Lower lobe of right lung (tissue), 2 donors: ENCODE results near the gene RPL7A. TPM values are rescaled to one million over a fixed set of nuclear protein-coding genes. Genes with fewer than 3 reads are reported as not detected.

Experiments
- ATAC-seq, 2 donors: fragments of 200-7000 bp; cut with Tn5 transposase; one replicate each; pipeline ENCODE4 v1.9.1; 2020 to 2022; ENCODE audit warnings: mild to moderate bottlenecking in 2 of 2, moderate library complexity in 2 of 2
- DNase-seq: peaks from one replicate; pipeline ENCODE4 v3.0.0-alpha.2; 2020
- H3K27ac ChIP-seq: fragments of 200-600 bp; one replicate; pipeline ENCODE4 v1.8.0; 2022
- H3K27me3 ChIP-seq: fragments of 200-600 bp; one replicate; pipeline ENCODE4 v1.8.0; 2022; ENCODE audit warnings: low read depth
- H3K36me3 ChIP-seq: fragments of 200-600 bp; one replicate; pipeline ENCODE4 v1.8.0; 2022; ENCODE audit warnings: mild to moderate bottlenecking
- H3K4me1 ChIP-seq: fragments of 200-600 bp; one replicate; pipeline ENCODE4 v1.8.0; 2022
- H3K4me3 ChIP-seq: fragments of 200-600 bp; one replicate; pipeline ENCODE4 v1.8.0; 2022; ENCODE audit warnings: mild to moderate bottlenecking
- H3K9me3 ChIP-seq: fragments of 200-600 bp; one replicate; pipeline ENCODE4 v1.8.0; 2022
- CTCF ChIP-seq: fragments of 200-600 bp; IDR thresholded peaks from one replicate; pipeline ENCODE4 v1.8.0; 2022; ENCODE audit warnings: antibody characterized with exemption, mild to moderate bottlenecking
- intact Hi-C: fragments of 100-400 bp; cut with DNase I; formaldehyde crosslinking; loops from one replicate; pipeline ENCODE4 v1.11.0; 2022
- total RNA-seq: library from RNA; stranded (reverse); fragmentation: NEBNext Ultra II Directional; extraction: Animal tissue kit (Norgen Biotek cat#: 25700); gene quantifications from one replicate; pipeline ENCODE4 v1.2.1, GENCODE V29; 2021
- donor health status: DM: no; HTN: yes; CAD: no; lungs with severe emphysema.

The RPL7A gene
- total RNA-seq, 1 donor from 2014 or later = 1,397 TPM

DNA sequence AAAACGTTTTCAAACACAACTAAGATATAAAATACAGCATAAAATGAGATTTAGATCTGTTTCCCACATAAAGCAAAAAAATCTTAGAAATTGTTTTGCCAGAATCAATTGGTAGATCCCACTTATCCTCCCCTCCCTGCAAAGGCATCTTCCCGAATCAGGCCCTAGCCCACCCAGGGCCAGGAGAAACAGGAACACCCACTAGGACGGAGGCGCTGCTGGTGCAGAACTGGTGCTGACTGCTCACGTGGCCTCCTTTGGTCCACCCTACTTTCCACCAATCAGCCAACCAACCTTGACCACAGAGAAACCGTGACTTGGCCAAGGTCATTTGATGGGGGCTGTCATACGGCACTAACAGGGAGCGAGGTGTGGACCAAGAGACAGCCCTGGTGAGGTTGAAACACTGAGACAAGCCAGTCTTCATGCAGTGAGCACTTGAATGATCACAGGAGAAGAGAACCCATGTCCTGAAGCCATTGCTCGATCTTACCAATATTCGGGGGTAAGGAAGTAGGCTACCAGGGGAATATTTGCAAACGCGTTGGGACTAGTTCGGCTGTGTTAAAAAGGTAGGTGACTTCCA lies 13.6 kb downstream of the RPL7A start:
- no peak for TF ChIP-seq CTCF
- Histone ChIP-seq H3K4me3 (no peak overlapping the region), H3K36me3 (peaks cover 90% of the 10 kb centered on the region), H3K27me3 (no peaks in the 10 kb centered on the region), H3K4me1 (peaks cover 20% of the 10 kb centered on the region), H3K9me3 (no peaks in the 10 kb centered on the region), H3K27ac (no peak overlapping the region)
- DNase-seq = peak; percentile 24
- no peak for ATAC-seq
- intact Hi-C loops = no loop called here

DNA sequence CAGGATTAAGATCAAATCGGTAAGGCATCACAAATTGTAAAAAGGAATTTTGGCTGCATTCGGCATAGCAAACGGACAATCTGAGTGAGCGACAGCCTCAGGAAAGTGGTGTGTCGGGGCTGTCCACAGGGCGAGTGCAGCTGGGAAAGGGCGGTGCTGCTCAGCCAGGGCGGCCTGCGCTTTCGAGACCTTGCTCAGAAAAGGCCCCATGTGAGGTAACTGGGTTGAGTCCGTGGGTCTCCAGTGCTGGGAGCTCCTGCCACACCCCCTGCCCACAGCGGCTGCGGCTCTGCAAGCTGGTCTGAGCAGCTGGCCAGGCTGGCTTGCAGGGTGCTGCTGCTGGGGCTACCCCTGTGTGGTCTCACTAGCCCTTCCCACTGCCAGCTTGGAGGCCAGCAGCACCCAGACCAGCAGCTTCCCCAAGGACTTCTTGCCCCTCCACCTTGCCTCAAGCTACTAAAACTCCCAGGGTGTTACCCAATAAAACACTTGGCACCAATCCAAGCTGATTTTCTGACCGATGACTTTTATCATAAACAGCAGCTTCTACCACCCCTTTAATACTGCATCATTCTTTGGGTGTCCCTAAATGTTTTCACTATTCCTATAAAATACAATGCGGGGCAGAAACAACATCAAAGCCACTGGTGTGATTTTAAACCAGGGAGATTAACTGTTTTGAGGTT lies 14.5 kb downstream of the RPL7A start:
- no peaks in the 10 kb centered on the region for H3K9me3 ChIP-seq
- intact Hi-C loops = no loop called here
- no peak for TF ChIP-seq CTCF
- peak; percentile 33 for DNase-seq
- ATAC-seq = no peak
- peaks cover 18% of the 10 kb centered on the region for H3K4me1 ChIP-seq
- H3K27me3 ChIP-seq = no peaks in the 10 kb centered on the region
- no peak overlapping the region for H3K27ac ChIP-seq
- peaks cover 99% of the 10 kb centered on the region for H3K36me3 ChIP-seq
- no peak overlapping the region for H3K4me3 ChIP-seq

DNA sequence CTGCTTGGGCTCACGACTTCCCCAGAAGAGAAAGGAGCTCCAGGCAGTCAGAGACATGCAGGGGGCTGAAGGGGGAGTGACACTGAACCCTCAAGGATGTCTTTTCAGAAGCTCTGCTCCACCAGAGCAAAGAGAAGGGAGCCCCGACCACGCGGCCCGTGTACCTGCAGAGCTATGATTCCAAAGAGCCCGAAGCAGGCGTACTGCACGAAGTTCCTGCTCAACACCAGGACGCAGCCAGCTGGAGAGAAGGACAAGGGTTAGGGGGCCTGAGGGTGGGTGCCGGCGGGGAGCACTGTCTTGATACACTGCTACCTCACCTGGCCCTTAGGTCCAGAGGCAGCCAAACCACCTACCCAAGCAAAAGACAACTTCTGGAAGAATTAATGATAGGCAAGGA lies 18.4 kb downstream of the RPL7A start:
- Histone ChIP-seq H3K4me1 (peaks cover 47% of the 10 kb centered on the region), H3K27ac (no peak overlapping the region), H3K9me3 (no peaks in the 10 kb centered on the region), H3K27me3 (no peaks in the 10 kb centered on the region), H3K4me3 (no peak overlapping the region), H3K36me3 (peaks cover 96% of the 10 kb centered on the region)
- intact Hi-C loops = no loop called here
- TF ChIP-seq CTCF = no peak
- DNase-seq = peak; percentile 36
- no peak for ATAC-seq

GRCh38 chr9:133367221-133367620 lies 19.2 kb downstream of the RPL7A start:
- Histone ChIP-seq H3K27me3 (no peaks in the 10 kb centered on the region), H3K36me3 (peaks cover 92% of the 10 kb centered on the region), H3K4me1 (peaks cover 55% of the 10 kb centered on the region), H3K4me3 (no peak overlapping the region), H3K27ac (no peak overlapping the region), H3K9me3 (no peaks in the 10 kb centered on the region)
- no peak for ATAC-seq
- TF ChIP-seq CTCF = no peak
- intact Hi-C loops = no loop called here
- DNase-seq = peak; percentile 40

DNA sequence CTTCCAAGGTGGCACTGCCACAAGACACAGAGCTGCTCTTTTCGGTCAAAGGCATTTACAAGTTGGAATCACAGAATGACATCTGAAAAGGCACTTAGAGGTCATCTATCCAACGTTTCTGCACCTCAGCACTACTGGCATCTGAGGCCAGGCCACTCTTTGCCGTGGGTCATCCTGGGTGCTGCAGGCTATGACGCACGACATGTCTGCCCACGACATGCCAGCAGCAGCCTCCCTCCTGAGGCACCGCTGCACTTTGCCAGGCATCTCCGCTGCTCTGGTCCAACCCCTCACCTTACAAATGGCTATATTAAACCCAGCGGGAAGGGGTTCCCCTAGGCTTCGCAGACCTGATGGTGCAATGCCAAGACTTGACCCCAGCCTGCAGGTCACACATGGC lies 19.8 kb downstream of the RPL7A start:
- intact Hi-C loops = no loop called here
- H3K36me3 ChIP-seq = peaks cover 92% of the 10 kb centered on the region
- no peaks in the 10 kb centered on the region for H3K9me3 ChIP-seq
- ATAC-seq (no peak), DNase-seq (no peak)
- peaks cover 60% of the 10 kb centered on the region for H3K4me1 ChIP-seq
- H3K4me3 ChIP-seq = no peak overlapping the region
- TF ChIP-seq CTCF = no peak
- no peaks in the 10 kb centered on the region for H3K27me3 ChIP-seq
- no peak overlapping the region for H3K27ac ChIP-seq
